Muscle layer of colon (tissue), 2 donors: ENCODE data around the gene ARID1B.
"Not testable (repeated sequence)": the region's sequence is repeated elsewhere in the genome, so short reads cannot be mapped to it uniquely, and the experiment has no call there.

Source experiments
- H3K27ac ChIP-seq: one replicate; pipeline ENCODE4 v1.7.0; 2013; ENCODE audit warnings: low read depth, mild to moderate bottlenecking, low read length, moderate library complexity
- H3K27me3 ChIP-seq, 2 donors: one replicate each; pipeline ENCODE4 v1.7.0; 2013; ENCODE audit warnings: low read length in 2 of 2, mild to moderate bottlenecking in 2 of 2; ENCODE audit not compliant: insufficient read depth in 2 of 2, control insufficient read depth in 1 of 2
- H3K36me3 ChIP-seq: one replicate; pipeline ENCODE4 v1.7.0; 2013; ENCODE audit warnings: mild to moderate bottlenecking, low read length; ENCODE audit not compliant: insufficient read depth
- H3K4me1 ChIP-seq: one replicate; pipeline ENCODE4 v1.7.0; 2013; ENCODE audit warnings: mild to moderate bottlenecking, low read length; ENCODE audit not compliant: insufficient read depth
- H3K4me3 ChIP-seq, 2 donors: one replicate each; pipeline ENCODE4 v1.7.0; 2013; ENCODE audit warnings: low read length in 2 of 2, low read depth in 1 of 2, mild to moderate bottlenecking in 1 of 2, moderate library complexity in 1 of 2
- H3K9ac ChIP-seq: one replicate; pipeline ENCODE4 v1.7.0; 2013; ENCODE audit warnings: low read length
- H3K9me3 ChIP-seq: one replicate; pipeline ENCODE4 v1.7.0; 2013; ENCODE audit warnings: mild to moderate bottlenecking, low read length
- donor health status: abdominal sarcoma.
- donor health status: Adenocarcinoma of cecum.

Gene ARID1B

GRCh38 chr6:157143171-157143889, 366.2 kb downstream of the ARID1B start:
- peaks cover 44% of the 10 kb centered on the region for H3K4me1 ChIP-seq
- no peaks in the 10 kb centered on the region for H3K27me3 ChIP-seq
- no peak overlapping the region for H3K4me3 ChIP-seq
- no peaks in the 10 kb centered on the region for H3K9me3 ChIP-seq
- no peak overlapping the region for H3K9ac ChIP-seq
- H3K27ac ChIP-seq = no peak overlapping the region
- no peaks in the 10 kb centered on the region for H3K36me3 ChIP-seq

DNA sequence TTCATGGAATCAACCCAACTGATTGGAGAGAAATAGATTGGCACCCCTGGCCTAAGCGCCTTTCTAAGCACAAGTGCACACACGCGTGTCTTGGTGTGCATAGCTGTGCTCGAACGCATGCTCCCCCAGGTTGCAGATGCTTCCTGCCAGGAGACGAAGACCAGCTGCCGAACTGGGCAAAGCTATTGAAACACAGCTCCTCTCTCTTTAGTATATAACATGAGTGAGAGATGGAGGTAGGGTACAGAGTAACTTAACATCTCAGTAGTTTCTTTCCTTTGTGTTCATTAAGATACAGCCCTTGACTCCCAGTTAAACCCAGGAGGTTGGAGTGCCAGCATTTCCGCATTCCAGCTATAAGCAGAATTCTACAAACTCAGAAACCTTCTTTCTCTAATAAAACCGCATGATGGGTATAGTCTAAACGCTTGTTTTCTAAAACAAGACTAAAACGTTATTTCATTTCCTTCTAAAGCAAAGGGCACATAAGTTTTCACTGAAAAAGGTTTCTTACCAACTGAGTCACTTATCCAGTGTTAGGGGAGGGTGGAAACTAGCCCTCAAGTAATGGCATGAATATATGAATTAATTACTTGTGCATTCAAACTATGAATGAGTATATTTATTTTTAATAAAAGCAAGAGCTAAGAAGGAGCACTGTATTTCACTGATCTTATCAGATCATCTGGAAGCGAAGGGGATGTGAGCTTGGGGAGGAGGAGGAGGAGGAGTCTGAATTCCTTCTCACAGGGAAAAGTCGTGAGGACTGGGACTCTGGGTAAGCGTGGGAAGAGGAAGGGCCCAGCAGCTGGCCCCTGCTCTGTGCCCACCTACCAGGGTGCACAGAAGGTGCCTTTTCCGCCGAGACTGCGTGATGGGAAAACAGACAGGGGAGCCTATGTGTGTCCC, 367.0 kb downstream of the ARID1B start:
- no peaks in the 10 kb centered on the region for H3K36me3 ChIP-seq
- H3K9me3 ChIP-seq = no peaks in the 10 kb centered on the region
- no peak overlapping the region for H3K4me3 ChIP-seq
- H3K9ac ChIP-seq = no peak overlapping the region
- peaks cover 52% of the 10 kb centered on the region for H3K4me1 ChIP-seq
- no peak overlapping the region for H3K27ac ChIP-seq
- H3K27me3 ChIP-seq = no peaks in the 10 kb centered on the region

DNA sequence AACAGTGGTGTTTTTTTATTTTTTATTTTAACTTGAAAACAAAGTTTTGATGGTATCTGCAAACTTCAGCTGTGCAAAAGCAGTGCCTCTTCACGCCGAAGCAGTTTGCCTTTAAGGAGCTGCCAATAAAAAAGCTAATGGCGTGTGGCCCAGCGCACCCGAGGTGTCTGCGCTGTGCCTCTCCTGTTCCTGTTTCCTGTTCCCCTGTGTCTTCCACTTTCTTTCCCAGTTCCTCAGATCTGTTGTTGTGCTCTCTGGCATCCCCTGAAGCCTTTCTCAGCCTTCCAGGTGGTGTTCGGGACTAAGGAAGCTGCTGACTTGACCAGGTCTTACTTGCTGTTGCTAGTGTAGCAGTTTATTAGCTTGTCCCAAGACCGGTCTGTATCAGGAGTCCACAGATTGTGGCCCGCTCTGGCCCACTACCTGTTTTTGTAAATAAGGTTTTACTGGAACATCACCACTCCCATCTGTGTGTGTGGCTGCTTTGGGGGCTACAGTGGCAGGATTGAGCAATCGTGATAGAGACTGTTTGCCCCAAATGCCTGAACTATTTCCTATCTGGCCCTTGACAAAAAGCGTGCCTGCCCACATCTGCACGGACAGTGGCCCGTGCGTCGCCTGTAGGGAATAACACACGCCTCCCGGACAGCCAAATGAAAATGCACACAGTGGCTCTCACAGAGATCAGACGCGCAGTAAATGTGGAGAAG, 367.8 kb downstream of the ARID1B start:
- peaks cover 4% of the 10 kb centered on the region for H3K36me3 ChIP-seq
- no peaks in the 10 kb centered on the region for H3K27me3 ChIP-seq
- peaks cover 53% of the 10 kb centered on the region for H3K4me1 ChIP-seq
- H3K27ac ChIP-seq = peak overlapping the region; percentile 54
- no peak overlapping the region for H3K9ac ChIP-seq
- no peak overlapping the region for H3K4me3 ChIP-seq
- no peaks in the 10 kb centered on the region for H3K9me3 ChIP-seq

- H3K9ac ChIP-seq = no peak overlapping the region
- no peaks in the 10 kb centered on the region for H3K9me3 ChIP-seq
These were observed 368.6 kb downstream of the ARID1B start for GRCh38 chr6:157145656-157146285.

DNA sequence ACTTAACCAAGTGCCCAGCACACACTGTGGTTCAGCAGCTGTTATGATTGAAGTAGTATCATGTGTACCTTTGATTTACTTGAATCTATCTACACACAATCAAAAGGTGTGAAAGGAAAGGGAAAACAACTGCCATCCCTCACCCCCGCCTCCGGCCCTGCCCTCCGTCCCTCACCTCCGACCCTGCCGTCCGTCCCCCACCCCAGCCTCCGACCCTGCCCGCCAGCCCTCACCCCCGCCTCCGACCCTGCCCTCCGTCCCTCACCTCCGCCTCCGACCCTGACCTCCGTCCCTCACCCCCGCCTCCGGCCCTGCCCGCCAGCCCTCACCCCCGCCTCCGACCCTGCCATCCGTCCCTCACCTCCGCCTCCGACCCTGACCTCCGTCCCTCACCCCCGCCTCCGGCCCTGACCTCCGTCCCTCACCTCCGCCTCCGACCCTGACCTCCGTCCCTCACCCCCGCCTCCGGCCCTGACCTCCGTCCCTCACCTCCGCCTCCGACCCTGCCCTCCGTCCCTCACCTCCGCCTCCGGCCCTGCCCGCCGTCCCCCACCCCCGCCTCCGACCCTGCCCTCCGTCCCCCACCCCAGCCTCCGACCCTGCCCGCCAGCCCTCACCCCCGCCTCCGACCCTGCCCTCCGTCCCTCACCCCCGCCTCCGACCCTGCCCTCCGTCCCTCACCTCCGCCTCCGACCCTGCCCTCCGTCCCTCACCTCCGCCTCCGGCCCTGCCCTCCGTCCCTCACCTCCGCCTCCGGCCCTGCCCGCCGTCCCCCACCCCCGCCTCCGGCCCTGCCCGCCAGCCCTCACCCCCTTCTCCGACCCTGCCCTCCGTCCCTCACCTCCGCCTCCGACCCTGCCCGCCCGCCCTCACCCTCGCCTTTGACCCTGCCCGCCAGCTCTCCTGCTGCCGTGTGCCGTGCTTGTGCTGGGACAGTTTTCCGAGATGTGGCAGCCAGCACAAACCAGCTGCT, 370.2 kb downstream of the ARID1B start:
- H3K4me3 ChIP-seq, H3K9me3 ChIP-seq, H3K9ac ChIP-seq, H3K27ac ChIP-seq, H3K27me3 ChIP-seq: not testable (repeated sequence)
- H3K36me3 ChIP-seq = peaks cover 14% of the 10 kb centered on the region
- H3K4me1 ChIP-seq = peaks cover 53% of the 10 kb centered on the region

More at GRCh38 chr6:157145656-157146285, 368.6 kb downstream of the ARID1B start:
- H3K27ac ChIP-seq = peak overlapping the region; percentile 54
- peaks cover 53% of the 10 kb centered on the region for H3K4me1 ChIP-seq
- no peak overlapping the region for H3K4me3 ChIP-seq
- H3K36me3 ChIP-seq = peaks cover 12% of the 10 kb centered on the region
- no peaks in the 10 kb centered on the region for H3K27me3 ChIP-seq

GRCh38 chr6:157148391-157149323, 371.5 kb downstream of the ARID1B start:
- Histone ChIP-seq H3K36me3 (peaks cover 14% of the 10 kb centered on the region), H3K4me1 (peaks cover 42% of the 10 kb centered on the region), H3K9me3 (no peaks in the 10 kb centered on the region), H3K4me3 (peak overlapping the region in 1 of 2 donors; percentile 12), H3K27me3 (no peaks in the 10 kb centered on the region), H3K27ac (no peak overlapping the region), H3K9ac (no peak overlapping the region)

DNA sequence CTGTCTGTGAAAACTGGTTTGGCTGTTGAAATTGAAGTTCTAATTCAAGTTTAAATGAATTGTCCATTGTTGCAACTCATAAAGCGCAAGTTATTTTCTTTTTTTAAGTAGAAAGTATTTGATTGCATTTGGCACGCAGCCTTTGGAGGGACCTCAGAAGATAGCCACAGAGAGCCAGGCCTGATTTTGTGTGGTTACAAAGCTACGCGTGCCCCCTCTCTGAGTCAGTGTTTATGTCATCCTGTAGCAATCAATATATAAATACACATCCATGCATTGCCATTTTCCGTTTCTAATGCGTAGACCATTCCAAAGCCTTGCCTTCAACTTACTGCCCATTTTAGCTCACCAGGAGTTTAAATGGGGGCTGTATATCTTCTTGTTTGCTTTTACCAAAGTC, 372.9 kb downstream of the ARID1B start:
- Histone ChIP-seq H3K4me1 (peaks cover 28% of the 10 kb centered on the region), H3K27ac (no peak overlapping the region)

DNA sequence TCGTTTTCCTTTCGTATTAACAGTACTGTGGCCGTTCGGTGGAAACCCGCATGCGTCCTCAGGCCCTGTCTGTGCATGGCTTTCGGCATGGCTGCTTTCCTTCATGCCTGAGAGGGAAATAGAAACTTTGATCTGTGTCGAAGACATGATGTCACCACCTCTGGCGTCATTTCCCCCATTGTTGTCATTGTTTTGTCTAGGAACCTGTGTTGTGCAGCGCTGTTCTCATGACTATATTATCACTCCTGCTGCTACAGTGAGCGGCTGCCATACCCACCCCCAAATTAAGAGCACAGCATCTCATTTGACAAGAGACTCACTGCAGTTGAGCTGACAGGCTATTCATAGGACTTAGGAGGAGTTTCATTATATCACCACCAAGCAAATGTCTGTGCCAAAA, 373.9 kb downstream of the ARID1B start:
- H3K36me3 ChIP-seq = peaks cover 14% of the 10 kb centered on the region
- no peaks in the 10 kb centered on the region for H3K27me3 ChIP-seq
- no peaks in the 10 kb centered on the region for H3K9me3 ChIP-seq
- H3K4me1 ChIP-seq = peaks cover 18% of the 10 kb centered on the region
- no peak overlapping the region for H3K4me3 ChIP-seq
- no peak overlapping the region for H3K9ac ChIP-seq
- no peak overlapping the region for H3K27ac ChIP-seq

More for the DNA sequence above, 372.9 kb downstream of the ARID1B start:
- Histone ChIP-seq H3K9ac (no peak overlapping the region), H3K9me3 (no peaks in the 10 kb centered on the region), H3K4me3 (no peak overlapping the region), H3K36me3 (peaks cover 14% of the 10 kb centered on the region), H3K27me3 (no peaks in the 10 kb centered on the region)

DNA sequence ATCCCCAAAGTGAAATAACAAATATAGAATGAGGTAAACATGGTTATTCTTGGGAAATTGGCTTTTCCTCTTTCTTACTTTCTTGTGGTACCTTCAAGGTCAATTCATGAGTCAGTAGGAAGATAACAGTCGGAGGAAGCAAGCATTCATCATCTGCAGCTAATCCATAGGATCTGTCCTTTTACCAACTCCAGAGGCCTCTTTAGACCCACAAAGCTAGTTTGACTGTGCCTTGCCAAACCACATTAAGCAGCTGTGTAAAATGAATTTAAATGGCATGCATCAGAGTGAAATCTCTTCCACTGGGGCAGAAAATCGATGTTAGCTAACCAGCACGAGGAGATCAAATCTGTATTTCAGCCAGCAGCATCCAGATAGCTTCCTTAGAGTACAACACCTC, 374.8 kb downstream of the ARID1B start:
- Histone ChIP-seq H3K9me3 (no peaks in the 10 kb centered on the region), H3K4me3 (no peak overlapping the region), H3K27me3 (no peaks in the 10 kb centered on the region), H3K9ac (no peak overlapping the region), H3K36me3 (peaks cover 19% of the 10 kb centered on the region), H3K27ac (no peak overlapping the region), H3K4me1 (peaks cover 13% of the 10 kb centered on the region)
